ENCODE results near the gene FAM180A.

GRCh38 chr7:135734343-135734689 lies 14.3 kb downstream of the FAM180A start:
- TF ChIP-seq CTCF (optimal IDR thresholded peaks at IDR 0.05 in 1 of 3, IDR thresholded peaks at IDR 0.05 in 1 of 3, conservative IDR thresholded peaks at IDR 0.05 in 1 of 3; ENCODE audit: extremely low read depth in 1 of 3, insufficient read depth in 2 of 3, low read length in 3 of 3), result no peak
- TF ChIP-seq EZH2 (IDR thresholded peaks at IDR 0.05; ENCODE audit: low read length), result no peak

Data from keratinocyte (primary cell).